ENCODE results near the gene IPO9.
"Not testable (repeated sequence)": the region's sequence is repeated elsewhere in the genome, so short reads cannot be mapped to it uniquely, and the experiment has no call there.

The IPO9 gene

DNA sequence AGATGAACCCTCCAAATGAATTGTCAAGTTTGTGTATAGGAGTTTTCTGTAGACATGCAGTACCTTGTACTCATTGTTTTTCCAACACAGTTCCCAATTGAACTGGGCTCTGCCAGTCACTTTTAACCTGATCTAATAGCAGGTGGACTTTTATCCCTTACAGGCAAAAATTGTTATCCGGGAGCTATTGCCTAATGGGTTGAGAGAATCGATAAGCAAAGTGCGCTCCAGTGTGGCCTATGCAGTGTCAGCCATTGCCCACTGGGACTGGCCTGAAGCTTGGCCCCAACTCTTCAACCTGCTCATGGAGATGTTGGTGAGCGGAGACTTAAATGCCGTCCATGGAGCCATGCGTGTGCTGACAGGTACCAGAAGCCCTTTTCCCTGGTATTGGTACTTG, 19.3 kb downstream of the IPO9 start:
- DNase-seq, result no peak

GRCh38 chr1:201849372-201850052, 20.6 kb downstream of the IPO9 start:
- DNase-seq, result no peak

GRCh38 chr1:201850053-201850397, 21.1 kb downstream of the IPO9 start:
- peak in 1 of 56 donors; percentile 20 for DNase-seq

DNA sequence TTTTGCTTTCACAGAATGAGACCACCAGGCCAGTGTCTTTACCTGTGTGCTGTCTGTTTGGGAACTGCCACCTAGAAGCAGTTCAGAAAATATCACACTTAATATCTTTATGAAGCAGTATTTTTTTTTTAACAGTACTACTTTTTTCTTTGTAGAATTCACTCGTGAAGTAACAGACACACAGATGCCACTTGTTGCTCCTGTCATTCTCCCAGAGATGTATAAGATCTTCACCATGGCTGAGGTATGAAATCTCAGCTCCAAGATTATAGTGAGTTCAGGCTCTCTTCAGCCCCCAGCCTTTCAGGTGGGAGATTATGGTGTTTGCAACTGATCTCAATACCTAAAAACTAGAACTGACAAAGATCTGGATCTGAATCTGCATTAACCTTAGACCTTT, 23.0 kb downstream of the IPO9 start:
- no peak for DNase-seq

- not testable (repeated sequence) for DNase-seq
Measured at GRCh38 chr1:201856722-201857121, 27.8 kb downstream of the IPO9 start.

DNA sequence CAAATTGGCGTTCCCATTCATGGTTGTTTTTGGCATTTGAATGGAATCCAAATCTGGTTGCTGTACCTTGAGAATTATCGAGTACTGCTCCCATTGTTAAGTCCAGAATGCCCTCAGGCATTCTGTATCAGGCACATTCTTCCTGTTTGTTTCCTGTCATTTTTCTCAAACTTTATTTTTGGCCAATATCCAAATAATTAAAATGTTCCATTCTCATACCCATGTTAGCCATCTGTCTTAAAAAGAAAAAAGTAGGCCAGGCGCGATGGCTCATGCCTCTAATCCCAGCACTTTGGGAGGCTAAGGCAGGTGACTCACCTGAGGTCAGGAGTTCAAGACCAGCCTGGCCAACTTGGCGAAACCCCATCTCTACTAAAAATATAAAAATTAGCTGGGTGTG, 30.5 kb downstream of the IPO9 start:
- DNase-seq, result no peak

GRCh38 chr1:201861448-201861847, 32.5 kb downstream of the IPO9 start:
- no peak for DNase-seq

- no peak for DNase-seq
Measured at GRCh38 chr1:201870397-201870796, 41.4 kb downstream of the IPO9 start.

GRCh38 chr1:201874672-201875071, 45.7 kb downstream of the IPO9 start:
- DNase-seq, result no peak

DNA sequence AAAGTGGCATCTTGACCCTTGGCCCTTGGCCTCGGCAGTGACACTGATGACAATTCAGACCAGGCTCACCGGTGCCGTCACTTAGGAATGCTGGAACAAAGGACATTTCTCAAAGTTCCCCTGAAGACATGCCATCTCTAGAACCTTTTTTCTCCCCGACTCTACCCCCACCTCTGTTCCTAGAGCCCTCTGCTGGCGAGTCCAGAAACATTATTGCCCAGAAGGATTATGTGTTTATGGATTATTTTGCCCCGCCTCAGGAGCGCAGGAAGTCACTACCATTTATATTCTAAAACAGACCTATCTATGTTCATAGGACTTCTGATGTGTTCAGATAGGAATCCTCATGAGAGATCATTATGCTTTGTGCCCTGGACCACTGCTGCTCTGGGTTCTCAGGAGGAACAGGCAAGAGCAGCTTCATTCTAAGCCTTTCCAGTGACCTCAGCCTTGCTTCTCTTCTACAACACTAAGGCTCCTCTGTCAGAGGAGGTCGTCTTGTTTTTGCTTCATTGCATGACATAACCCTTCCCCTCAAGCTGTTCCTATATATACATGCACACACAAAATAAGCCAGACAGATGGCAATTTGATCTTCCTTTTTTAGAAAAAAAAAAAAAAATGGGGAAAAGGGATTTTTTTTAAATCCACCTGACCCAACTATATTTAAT, 47.3 kb downstream of the IPO9 start:
- DNase-seq, result peak in 1 of 56 donors; percentile 22

DNA sequence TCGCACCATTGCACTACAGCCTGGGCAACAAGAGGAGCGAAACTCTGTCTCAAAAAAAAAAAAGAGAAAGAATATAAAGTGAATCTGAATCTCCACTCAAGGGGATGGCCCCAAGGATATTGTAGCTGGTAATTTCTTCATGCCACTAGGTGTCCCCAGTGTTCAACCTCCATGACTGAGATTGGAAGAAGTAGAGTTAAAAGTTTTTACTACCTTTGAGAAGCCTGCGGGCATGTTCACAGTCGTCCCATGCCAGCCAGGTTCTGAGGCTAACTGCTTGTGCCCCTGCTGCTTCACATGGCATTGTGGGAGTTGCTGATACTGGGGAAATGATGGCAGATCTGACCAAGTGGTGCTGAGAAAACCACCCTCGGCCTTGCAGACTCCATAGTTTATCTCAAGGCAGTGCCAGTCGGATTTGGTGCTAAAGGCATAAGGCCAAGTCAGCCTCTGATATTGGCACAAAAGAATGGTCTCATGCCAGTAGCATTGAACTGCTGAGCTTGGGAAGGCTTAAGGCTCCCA, 49.0 kb downstream of the IPO9 start:
- peak in 24 of 56 donors; percentile 28 to 79 (median 42) for DNase-seq

GRCh38 chr1:201880928-201881571, 52.1 kb downstream of the IPO9 start:
- DNase-seq, result no peak

- DNase-seq, result no peak
Measured at GRCh38 chr1:201881617-201882016, 52.7 kb downstream of the IPO9 start.

DNA sequence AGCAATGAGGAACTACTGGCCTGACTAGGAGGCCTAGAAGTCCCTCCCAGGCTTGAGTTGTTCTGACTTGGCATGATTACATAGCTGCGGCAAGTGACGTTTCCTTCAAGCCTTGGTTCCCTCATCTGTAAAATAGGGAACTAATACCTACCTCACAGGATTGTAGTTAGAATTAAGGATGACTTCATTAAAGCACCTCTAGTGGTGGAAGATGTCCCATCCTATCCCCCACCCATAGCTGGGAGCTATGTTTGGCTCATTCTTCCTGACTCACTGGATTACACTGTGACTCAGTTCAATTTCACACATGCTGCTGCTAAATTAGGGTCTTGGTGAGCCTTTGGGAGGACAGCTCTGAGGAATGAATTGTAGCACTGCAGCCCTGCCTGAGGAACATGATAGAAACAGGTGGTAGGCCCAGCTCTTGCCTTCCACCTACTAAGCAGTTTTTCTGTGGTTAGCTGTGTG, 53.7 kb downstream of the IPO9 start:
- DNase-seq, result peak in 9 of 56 donors; percentile 25 to 76 (median 44)

GRCh38 chr1:201883266-201883665, 54.3 kb downstream of the IPO9 start:
- DNase-seq, result no peak

DNA sequence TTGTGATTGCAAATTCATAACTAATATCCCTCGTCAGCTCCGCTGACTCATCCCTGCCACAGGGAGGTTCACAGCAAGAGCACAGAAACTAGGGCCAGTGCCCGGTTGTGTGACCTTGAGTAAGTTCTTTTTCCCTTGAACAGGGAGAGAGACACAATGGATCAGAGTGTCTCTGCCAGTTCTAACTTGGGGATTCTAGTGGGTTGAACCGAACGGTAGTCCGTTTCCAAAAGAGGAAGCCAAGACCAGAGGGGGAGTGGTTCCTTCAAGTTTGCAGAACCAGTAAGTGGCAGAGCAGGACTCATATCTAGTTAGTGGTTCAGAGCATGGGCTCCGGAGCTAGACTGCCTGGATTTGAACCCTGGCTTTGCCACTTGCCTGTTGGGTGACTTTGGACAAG, 54.8 kb downstream of the IPO9 start:
- DNase-seq, result peak in 5 of 56 donors; percentile 23 to 56 (median 39)

GRCh38 chr1:201884425-201884824, 55.5 kb downstream of the IPO9 start:
- DNase-seq, result no peak

DNA sequence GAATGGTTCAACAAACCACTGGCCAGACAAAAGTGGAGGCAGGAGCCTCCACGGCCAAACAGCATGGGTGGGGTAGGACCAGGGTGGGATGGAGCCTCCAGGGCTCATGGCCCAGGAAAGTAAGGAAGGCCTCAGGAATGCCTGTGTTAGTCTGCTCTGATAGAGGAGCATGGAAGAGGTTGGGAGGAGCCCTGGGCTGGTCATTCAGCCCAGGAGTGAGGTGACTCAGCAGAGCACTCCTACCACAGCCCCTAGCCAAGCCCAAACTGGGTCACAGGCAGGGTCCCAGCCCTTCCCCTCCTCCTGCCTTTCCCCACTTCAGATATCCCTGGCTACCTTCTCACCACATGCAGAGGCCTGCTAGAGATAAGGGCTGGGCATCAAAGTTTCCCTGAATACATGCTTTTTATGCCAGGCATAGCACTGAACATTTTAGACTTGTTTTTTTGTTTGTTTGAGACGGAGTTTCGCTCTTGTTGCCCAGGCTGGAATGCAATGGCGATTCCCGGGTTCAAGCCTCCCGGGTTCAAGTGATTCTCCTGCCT, 56.6 kb downstream of the IPO9 start:
- no peak for DNase-seq

DNA sequence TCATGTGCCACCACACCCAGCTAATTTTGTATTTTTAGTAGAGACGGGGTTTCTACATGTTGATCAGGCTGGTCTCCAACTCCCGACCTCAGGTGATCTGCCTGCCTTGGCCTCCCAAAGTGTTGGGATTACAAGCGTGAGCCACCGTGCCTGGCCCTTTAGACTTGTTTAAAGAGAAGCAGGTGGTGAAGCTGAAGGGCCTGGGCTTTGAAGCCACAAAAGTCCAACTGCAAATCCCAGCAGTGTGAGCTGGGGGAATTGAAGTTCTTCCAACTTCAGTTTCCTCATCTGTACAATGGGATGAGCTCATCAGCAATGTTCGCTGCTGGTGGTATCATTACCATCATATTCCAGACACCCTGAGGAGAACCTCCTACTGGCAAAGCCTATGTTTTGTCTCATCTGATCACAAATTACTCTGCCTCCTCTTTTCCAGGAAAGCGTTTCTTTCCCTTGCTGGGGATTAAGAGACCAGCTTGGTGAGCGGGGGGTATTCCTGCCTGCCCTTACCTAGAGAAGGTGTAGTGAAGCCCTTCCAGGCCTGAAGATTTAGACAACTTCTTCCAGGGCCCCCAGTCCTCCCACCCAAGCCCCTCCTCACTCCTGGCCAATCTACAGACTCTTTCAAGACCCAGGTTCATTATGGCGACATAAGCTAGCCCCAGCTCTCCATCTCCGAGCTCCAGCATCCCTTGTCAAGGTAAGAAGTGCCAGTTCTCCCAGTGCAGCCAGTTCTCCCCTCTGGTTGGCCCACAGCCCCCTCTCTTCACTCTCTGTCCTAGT, 57.3 kb downstream of the IPO9 start:
- no peak for DNase-seq

- DNase-seq, result peak in 13 of 56 donors; percentile 7 to 56 (median 38)
Measured at GRCh38 chr1:201887116-201887866, 58.3 kb downstream of the IPO9 start.
